Choroid plexus epithelial cell (primary cell): ENCODE measurements around the gene CLDN34.

ENCODE experiments used
- DNase-seq: peaks from one replicate; pipeline ENCODE4 v3.0.0-alpha.2; 2010; ENCODE audit warnings: low read depth
- H3K4me3 ChIP-seq: 2 replicates; pipeline ENCODE4 v1.5.1; 2011; ENCODE audit warnings: low read depth, mild to moderate bottlenecking, control low read depth, low read length, moderate library complexity
- CTCF ChIP-seq: conservative IDR thresholded peaks from 2 replicates; pipeline ENCODE4 v1.5.1; 2011; ENCODE audit warnings: low read depth, mild to moderate bottlenecking, control low read depth, inconsistent platforms, low read length, moderate library complexity

Gene CLDN34

GRCh38 chrX:9927698-9928482 is 39.3 kb upstream of the CLDN34 start:
- no peak overlapping the region for H3K4me3 ChIP-seq
- TF ChIP-seq CTCF = no peak
- no peak for DNase-seq

DNA sequence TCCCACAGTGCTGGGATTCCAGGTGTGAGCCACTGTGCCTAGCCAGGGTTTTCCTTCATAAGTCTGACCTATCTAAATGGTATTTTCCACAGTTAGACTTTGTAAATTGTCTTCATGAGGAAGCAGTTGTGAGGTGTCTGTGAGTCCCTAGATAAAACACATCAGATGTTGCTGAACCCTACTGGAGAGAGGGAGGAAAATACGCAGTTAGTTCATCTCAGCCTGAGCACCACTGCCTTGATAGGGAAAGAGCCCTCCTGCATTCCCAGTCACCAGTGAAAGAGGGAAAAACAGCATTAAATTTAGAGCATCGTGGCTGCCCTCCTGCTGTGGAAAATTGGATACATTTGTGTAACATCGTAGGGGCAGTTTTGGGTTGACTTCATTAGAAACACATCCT is 31.7 kb upstream of the CLDN34 start:
- H3K4me3 ChIP-seq = no peak overlapping the region
- DNase-seq = peak; percentile 13
- TF ChIP-seq CTCF = peak; percentile 3

- DNase-seq = no peak
- TF ChIP-seq CTCF = no peak
Measured at GRCh38 chrX:9937761-9938160, 29.4 kb upstream of the CLDN34 start.

DNA sequence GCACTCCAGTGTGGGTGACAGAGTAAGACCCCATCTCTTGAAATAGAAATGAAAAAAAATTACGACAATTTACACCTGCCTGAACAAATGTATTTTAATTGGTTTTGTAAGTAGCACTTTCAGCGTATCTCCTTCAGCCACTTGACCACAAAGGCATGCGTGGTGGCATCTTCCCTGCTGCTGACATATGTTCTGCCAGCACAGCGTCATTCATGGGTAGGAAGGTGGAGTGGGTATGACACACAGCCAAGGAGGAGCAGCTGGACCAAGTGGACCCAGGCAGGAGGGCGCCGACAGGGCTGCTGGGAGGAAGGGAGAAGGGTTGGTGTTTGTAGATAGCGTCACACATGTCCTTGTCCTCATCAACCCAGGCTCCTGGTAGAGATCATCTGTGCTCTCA is 28.6 kb upstream of the CLDN34 start:
- no peak overlapping the region for H3K4me3 ChIP-seq
- no peak for DNase-seq
- no peak for TF ChIP-seq CTCF

More at GRCh38 chrX:9937761-9938160, 29.4 kb upstream of the CLDN34 start:
- H3K4me3 ChIP-seq = no peak overlapping the region

GRCh38 chrX:9940421-9940820 is 26.7 kb upstream of the CLDN34 start:
- H3K4me3 ChIP-seq = no peak overlapping the region
- no peak for TF ChIP-seq CTCF
- DNase-seq = peak; percentile 78

GRCh38 chrX:9942086-9942485 is 25.1 kb upstream of the CLDN34 start:
- no peak for DNase-seq
- no peak overlapping the region for H3K4me3 ChIP-seq
- no peak for TF ChIP-seq CTCF

DNA sequence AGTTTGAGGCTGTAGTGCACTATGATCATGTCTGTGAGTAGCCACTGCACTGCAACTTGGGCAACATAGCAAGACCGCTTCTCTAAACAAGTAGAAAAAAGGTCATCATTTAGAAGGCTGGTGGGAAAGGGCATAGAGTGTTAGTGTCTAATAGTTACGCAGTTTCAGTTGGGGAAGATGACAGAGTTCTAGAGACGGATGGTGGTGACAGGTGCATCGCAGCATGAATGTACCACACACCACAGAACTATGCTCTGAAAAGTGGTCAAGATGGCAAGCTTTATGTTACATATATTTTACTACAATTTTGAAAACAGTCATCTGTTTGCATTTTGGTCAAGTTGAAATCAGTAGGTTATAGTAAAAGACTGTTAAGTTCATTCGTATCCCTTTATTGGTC is 23.7 kb upstream of the CLDN34 start:
- no peak for TF ChIP-seq CTCF
- no peak for DNase-seq
- no peak overlapping the region for H3K4me3 ChIP-seq
